GM19240 (cell line): Measurements from ENCODE around the gene OR6M1.

ENCODE experiments used
- DNase-seq: peaks from one replicate; pipeline ENCODE4 v3.0.0; 2011; ENCODE audit warnings: low spot score; ENCODE audit not compliant: insufficient read length

Gene OR6M1

GRCh38 chr11:123775715-123776549 is 30.2 kb downstream of the OR6M1 start:
- DNase-seq: no peak

- DNase-seq: no peak
These were observed 30.9 kb downstream of the OR6M1 start for GRCh38 chr11:123775289-123775688.

DNA sequence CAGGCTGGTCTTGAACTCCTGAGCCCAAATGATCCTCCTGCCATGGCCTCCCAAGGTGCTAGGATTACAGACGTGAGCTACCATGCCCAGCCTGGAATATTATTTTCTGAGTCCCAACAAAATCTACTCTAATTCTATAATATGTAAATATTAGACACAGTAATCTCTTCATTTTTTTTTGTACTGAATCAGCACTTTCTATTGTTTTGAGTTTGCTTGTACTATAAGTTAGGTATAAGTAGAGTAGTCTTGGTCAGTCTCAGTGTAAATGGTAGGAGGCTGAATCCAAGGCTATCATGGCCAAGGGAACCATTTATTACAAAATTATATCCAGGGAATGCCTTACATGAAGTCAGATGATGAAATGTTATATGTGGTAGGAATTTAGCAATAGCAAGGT is 32.2 kb downstream of the OR6M1 start:
- no peak for DNase-seq

DNA sequence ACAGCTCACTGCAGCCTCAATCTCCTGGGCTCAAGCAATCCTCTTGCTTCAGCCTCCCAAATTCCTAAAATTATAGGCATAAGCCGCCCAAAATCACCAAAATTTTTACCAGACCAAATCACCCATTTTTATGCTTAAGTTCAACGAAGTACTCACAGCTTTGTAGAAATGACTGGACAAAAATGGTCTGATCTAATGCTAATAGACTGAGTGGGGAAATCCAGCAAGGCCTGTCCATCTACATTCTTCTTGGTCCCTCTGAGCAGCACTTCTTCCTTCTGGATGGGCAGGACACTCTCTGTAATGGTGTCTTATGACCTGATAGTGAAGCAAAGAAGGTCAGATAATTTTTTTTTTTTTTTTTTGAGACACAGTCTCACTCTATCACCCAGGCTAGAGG is 33.1 kb downstream of the OR6M1 start:
- DNase-seq: no peak

GRCh38 chr11:123771664-123772063 is 34.5 kb downstream of the OR6M1 start:
- no peak for DNase-seq

DNA sequence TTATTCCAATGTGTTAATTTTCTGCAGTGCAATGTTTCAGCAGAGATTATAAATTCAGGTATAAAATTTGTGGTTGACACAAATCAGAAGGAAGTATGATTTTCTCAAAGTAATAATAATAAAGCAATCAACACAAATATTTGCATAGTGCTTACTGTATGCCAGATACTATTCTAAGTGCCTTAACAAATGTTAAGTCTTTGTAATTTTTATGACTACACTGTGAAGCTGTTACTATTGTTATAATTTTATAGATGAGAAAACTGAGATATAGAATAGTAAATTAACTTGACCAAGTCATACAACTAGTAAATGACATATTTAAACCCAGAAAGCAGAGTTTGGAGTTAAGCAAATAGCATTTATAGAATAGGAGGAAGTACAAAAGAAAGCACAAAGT is 35.4 kb downstream of the OR6M1 start:
- no peak for DNase-seq

GRCh38 chr11:123765601-123766000 is 40.5 kb downstream of the OR6M1 start:
- no peak for DNase-seq

GRCh38 chr11:123762422-123762821 is 43.7 kb downstream of the OR6M1 start:
- DNase-seq: no peak

DNA sequence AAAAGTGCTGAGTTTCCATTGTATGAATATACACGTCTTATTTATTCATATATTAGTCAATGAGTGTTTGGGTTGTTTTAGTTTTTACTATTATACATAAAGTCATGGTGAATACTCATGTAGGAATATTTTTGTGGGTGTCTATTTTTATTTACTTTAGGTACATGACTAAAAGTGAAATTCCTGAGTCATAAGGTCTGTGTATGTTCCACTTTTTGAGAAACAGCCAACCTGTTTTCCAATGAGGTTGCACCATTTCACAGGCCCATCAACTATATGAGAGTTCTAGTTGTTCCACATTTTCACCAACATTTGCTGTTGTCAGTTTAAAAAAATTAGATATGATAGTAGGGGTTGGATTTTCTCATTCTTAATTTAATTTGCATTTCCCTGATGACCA is 45.3 kb downstream of the OR6M1 start:
- no peak for DNase-seq

DNA sequence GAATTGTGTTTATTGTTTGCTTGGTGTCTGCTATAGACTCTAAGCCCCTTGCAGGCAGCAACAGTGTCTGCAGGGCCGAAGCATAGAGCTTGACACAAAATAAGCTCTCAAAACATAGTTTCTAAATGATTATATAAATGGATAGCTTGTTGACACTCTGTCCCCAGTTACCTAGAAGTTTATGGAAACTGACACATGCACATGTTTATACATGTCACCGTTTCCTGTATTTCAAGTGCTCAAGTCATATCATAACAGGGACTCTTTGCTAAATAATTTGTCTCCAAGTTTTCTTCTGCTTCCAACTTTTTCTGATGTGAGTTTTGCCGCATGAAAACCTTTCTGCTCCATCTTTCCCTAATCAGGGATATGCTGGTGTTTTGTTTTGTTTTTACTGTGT is 48.2 kb downstream of the OR6M1 start:
- no peak for DNase-seq

DNA sequence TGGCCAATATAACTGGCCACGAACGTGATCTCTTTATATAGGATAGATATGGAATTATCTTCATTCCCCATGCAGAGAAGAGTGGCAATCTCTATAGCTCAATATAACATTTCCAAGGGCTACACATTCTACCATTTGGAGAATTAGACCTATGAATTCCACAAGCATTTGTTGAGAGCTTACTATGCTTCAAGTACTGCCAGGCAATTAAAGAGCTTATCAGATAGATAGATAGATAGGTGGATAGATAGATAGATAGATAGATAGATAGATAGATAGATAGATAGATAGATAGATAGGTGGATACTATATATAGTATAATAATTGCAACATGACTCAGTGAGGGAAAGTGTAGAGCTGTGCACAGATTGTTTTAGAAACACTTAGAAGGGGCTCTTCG is 50.3 kb downstream of the OR6M1 start:
- DNase-seq: no peak
